HT1080 (cell line): ENCODE measurements around the gene ESRRA. TPM values are rescaled to one million over a fixed set of nuclear protein-coding genes. Genes with fewer than 3 reads are reported as not detected.

Experiments used
- DNase-seq: peaks from one replicate; pipeline ENCODE4 v3.0.0-alpha.2; 2015; ENCODE audit warnings: low read depth
- polyA plus RNA-seq, 2 experiments: library from polyadenylated mRNA; depleted of rRNA; stranded (reverse); fragments of >200 nt; gene quantifications; 2 replicates each; pipeline ENCODE4 v1.2.3, GENCODE V29; 2015
- total RNA-seq: library from RNA; depleted of rRNA; stranded (reverse); fragments of >200 nt; shearing (Covaris generic); gene quantifications from 2 replicates; pipeline ENCODE4 v1.2.3, GENCODE V29; 2014; rRNA removed

ESRRA gene
- 74.5 and 77.5 TPM in 2 replicates for total RNA-seq
- polyA plus RNA-seq (2015; cell fraction: cytosol; rRNA removed): 43.8 and 52.6 TPM in 2 replicates
- 31.1 and 34.1 TPM in 2 replicates for polyA plus RNA-seq (2015; cell fraction: nucleus; rRNA removed)

- DNase-seq: peak; percentile 99
Measured at GRCh38 chr11:64305075-64305690, at the start of gene ESRRA. Gene ESRRA (plus strand): TSS chr11:64305524. CDS start chr11:64307180, 1,656 bp downstream.

GRCh38 chr11:64256300-64256699 lies 49.0 kb upstream of the ESRRA start:
- no peak for DNase-seq

- no peak for DNase-seq
Measured at GRCh38 chr11:64258356-64258755, 47.0 kb upstream of the ESRRA start.

DNA sequence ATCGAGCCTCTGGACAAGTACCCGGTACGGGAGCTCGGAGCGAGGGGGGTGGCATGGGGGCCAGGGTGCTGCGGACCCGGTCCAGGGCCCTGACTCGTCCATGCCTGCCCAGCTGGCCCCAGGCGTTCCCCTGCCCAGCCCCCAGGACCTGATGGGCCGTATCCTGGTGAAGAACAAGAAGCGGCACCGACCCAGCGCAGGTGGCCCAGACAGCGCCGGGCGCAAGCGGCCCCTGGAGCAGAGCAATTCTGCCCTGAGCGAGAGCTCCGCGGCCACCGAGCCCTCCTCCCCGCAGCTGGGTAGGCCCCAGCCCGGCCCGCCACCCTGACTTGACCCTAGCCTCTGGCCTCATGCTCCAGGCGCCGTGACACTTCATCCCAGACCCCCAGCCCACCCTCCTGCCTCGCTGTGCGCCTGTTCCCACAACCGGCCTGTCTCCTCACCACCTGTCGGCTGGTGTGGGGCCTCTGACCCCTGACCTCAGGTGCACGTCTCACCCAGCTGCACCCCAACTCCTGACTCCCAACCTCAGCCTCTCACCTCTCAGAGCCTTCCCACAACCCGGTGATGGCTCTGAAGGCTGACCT lies 46.3 kb upstream of the ESRRA start:
- no peak for DNase-seq

DNA sequence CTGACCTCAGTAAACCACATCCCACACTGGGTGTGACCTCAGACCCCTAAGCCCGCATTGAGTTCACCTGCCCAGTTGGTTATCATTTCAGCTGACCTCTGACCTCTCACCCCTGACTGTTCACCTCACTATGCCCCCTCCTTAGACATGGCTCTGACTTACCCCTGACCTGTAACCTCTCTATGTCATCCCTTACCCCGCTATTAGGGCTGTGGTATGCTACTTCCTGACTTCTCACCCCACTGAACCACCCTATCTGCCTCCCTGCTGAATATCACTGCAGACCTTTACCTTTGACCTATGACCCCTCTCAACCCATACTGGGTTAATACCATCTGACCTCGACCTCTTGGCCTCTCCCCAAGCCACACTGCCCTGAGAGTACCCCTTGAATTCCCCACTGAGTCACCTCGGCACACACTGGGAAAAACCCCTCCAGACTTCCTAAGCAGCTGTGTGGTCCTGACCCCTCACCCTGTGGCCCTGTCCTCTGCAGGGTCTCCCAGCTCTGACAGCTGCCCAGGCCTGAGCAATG lies 45.7 kb upstream of the ESRRA start:
- DNase-seq: no peak

DNA sequence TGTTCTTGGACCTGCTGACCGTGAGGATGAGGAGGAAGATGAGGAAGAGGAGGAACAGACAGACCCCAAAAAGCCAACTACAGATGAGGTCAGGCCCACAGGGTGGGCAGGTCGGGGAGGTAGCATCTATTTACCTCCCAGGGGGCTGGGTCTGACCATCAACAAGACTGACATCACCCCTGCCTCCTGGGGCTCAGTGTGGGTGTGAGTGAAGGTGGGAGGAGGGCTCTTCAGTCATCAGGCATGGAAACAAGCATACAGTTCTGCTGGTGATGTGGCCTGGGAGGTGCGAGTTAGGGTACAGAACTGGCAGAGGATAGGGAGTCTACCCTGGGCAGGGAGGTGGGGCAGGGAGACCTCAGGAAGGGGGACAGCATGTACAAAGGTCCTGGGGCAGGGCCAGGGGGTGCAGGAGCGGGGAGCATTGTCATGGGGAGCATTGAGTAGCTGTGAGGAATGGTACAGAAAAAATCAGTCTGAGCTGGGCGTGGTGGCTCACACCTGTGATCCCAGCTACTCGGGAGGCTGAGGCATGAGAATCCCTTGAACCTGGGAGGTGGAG lies 45.1 kb upstream of the ESRRA start:
- DNase-seq: no peak

GRCh38 chr11:64261556-64262080 lies 43.7 kb upstream of the ESRRA start:
- no peak for DNase-seq

GRCh38 chr11:64262271-64263002 lies 42.9 kb upstream of the ESRRA start:
- no peak for DNase-seq

DNA sequence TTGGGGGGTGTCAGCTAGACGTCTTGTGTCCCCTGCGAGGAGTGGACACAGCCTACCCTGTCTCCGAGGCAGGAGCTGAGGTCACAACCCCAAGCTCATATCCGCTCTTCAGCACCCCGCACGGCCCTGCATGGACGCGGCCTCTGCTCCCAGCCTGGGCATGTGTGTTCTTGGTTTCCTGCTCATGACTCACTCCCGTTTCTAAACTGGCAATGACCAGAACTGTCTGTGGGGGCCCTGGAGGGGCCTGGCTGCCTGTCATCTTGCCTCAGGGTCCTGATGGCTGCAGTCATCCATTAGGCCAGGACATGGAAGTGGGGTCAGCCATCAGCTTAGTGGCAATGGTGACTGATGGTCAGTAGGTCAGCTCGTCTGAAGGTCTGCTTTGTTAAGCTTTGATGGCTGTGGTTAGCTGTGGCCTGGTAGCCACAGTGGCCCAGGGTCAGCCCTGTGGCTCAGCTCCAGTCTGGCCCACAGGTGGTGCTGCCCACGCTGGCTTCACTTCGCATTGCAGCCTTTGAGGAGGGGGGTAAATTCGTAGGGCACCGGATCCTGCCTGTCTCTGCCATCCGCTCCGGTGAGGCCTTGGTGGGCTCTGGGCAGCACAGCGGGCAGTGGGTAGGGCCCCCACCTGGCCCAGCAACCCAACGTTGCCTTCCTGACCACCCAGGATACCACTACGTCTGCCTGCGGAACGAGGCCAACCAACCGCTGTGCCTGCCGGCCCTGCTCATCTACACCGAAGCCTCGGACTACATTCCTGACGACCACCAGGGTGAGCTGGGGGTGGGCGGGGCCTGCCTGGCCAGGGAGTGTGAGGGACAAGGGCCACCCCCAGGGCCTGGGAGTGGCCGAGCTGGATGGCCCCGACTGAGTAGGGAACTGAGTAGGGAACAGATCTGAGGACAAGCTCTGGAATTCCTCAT lies 42.0 kb upstream of the ESRRA start:
- peak; percentile 74 for DNase-seq

DNA sequence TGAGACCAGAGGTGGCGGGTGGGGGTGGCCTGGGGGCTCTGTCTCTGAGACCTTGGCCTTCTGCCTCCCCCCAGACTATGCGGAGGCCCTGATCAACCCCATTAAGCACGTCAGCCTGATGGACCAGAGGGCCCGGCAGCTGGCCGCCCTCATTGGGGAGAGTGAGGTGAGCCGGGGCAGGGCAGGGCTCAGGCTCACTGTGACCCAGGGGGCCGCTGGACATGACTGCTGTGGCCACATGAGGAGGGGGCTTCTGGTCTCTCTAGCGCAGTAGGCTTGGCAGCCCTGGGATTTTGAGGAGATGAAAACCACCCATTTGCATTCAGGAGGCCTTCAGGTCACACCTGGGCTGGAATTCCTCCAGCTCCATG lies 41.4 kb upstream of the ESRRA start:
- DNase-seq: no peak

DNA sequence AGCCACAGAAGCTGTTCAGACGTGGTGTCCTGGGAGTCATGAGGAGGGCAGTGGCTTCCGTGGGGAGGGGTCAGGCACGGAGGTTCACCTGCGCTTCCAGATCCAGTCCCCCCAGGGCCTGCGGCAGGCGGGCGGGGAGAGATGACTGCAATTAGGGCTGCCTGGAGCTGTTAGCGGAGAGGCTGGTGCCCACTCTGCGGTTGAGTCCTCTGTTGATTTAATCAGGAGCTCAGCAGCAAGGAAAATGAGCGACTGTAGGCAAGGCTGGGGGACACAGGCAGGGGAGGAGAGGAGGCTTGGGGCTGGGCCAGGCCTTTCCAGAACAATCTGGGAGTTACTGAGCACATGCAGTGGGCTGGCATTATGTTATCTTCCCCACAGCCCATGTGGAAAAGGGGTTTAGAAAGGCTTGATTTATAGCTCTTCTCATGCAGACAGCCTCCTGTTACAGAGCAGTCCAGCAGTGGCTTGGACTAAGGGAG lies 40.9 kb upstream of the ESRRA start:
- DNase-seq: no peak

DNA sequence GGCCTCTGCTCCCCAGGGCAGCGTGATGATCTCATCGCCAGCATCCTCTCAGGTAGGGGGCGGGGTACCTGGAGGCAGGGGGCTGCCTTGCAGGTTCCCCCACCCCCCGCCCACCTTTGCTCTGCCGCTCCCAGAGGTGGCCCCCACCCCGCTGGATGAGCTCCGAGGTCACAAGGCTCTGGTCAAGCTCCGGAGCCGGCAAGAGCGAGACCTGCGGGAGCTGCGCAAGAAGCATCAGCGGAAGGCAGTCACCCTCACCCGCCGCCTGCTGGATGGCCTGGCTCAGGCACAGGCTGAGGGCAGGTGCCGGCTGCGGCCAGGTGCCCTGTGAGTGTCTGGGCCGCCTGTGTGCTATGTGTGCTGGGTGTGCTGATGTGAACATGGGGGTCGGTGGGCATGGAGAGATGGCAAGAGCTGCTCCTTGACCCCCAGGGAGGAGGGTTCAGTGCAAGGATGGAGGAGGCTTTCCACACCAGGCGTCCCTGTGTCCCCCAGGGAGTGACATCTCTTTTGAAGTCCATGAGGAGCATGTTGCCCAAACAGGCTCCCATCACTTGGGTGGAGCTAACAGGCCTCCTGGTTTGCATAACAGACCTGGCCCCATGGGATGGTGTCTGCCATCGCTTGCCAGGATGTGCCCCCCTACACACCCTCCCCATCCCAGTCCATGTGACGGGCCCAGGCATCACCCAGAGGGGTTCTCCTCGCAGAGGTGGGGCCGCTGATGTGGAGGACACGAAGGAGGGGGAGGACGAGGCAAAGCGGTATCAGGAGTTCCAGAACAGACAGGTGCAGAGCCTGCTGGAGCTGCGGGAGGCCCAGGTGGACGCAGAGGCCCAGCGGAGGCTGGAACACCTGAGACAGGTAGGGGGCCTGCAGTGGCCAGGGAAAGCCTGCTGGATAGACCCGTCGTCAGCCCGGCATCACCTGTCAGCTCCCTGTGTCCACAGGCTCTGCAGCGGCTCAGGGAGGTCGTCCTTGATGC lies 39.9 kb upstream of the ESRRA start:
- no peak for DNase-seq

- no peak for DNase-seq
Measured at GRCh38 chr11:64266339-64266738, 39.0 kb upstream of the ESRRA start.

DNA sequence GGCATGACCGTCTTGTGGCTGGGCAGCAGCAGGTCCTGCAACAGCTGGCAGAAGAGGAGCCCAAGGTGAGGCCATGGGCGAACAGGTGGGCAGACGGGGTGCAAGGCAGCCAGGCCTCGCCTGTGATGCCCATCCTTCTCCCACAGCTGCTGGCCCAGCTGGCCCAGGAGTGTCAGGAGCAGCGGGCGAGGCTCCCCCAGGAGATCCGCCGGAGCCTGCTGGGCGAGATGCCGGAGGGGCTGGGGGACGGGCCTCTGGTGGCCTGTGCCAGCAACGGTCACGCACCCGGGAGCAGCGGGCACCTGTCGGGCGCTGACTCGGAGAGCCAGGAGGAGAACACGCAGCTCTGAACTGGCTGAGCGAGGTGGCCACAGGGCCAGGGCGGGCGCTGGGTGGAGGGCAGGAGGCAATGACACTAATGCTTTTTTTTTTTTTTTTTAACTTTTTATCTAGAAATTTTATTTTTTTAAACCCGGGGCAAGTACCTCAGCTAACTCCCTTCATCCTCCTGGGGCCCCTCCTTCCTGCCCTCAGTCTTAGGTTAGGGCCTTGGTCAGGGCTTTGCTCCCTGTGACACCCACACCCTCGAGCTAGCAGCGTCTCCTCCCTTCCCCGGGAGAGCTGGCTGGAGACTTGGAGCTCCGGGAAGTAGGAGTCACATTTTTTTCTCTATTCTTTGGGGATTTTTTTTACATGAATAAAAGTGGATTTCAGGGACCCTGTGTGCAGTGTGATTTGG lies 37.9 kb upstream of the ESRRA start:
- no peak for DNase-seq

DNA sequence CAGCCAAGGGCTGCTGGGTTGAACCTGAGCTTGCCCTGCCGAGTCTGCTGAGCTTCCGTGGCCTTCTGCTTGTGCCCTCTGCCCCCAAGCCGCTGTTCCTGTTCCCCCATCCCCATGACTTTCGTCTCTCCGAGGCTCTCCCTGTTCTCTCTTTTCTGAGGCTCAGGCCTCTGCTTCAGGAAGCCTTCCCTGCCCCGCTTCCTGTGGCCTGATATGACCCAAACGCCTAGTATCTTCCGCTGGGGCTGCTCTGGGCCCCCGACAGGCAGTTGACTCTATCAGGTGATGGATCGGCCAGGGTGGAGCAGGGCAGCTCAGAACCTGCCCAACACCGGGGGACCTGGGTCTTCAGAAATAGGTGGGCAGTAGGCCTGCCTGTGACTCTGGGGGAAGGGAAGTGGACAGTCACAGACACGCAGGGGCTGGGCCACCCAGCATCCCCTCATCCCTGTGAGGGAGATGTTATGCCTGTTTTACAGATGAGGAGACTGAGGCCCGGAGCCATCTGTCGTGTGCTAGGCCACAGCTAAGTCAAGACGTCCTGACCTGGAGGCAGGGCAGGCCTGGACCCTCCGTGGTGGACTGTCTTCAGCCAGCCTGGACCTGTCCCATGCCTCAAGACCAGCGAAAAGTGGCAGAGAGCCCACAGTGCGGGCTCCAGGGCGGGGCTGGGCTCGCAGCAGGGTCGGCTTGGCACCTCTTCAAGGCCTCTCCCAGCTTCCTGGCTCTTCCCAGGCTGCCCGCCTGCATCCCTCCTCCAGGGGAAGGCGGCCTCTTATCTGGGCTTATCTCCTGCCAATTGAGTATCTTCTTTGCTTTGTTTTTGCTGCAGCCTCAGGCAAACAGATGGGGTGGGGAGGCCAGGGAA lies 37.1 kb upstream of the ESRRA start:
- peak; percentile 60 for DNase-seq

GRCh38 chr11:64268893-64269539 lies 36.3 kb upstream of the ESRRA start:
- peak; percentile 56 for DNase-seq
